Stomach (tissue), 9 donors: ENCODE results near the gene ELN. TPM values are rescaled to one million over a fixed set of nuclear protein-coding genes. Genes with fewer than 3 reads are reported as not detected.

ENCODE experiments used
- DNase-seq, 2 donors: peaks; one replicate each; pipeline versions ENCODE4 v3.0.0 to v3.0.0-alpha.2; 2013 to 2019
- H3K27ac ChIP-seq, 5 donors: fragments of 200-600 bp in 4 of 5; sonication (generic) in 4 of 5; one replicate each; pipeline ENCODE4 v1.5.1; 2013 to 2019; ENCODE audit warnings: mild to moderate bottlenecking in 1 of 5, moderate library complexity in 1 of 5
- H3K27me3 ChIP-seq, 3 donors: fragments of 200-600 bp; sonication (generic); one replicate each; pipeline ENCODE4 v1.5.1; 2017 to 2019; ENCODE audit warnings: mixed run types in 1 of 3
- H3K36me3 ChIP-seq, 4 donors: fragments of 200-600 bp; sonication (generic); 1 replicate in 3 of 4; 2 replicates in 1 of 4; pipeline ENCODE4 v1.5.1; 2016 to 2019
- H3K4me1 ChIP-seq, 4 donors: fragments of 200-600 bp; sonication (generic); one replicate each; pipeline ENCODE4 v1.5.1; 2016 to 2019
- H3K4me3 ChIP-seq, 4 donors: fragments of 200-600 bp; sonication (generic) in 3 of 4; one replicate each; pipeline ENCODE4 v1.5.1; 2016 to 2019; ENCODE audit warnings: mild to moderate bottlenecking in 1 of 4
- H3K9me3 ChIP-seq, 4 donors: fragments of 200-600 bp; sonication (generic); one replicate each; pipeline ENCODE4 v1.5.1; 2016 to 2019
- CTCF ChIP-seq, 7 experiments: fragments of 450-650 bp in 4 of 7; fragments of 200-600 bp in 3 of 7; sonication (generic) in 3 of 7; IDR thresholded peaks; one replicate each; pipeline ENCODE4 v1.5.1; 2016 to 2019; ENCODE audit warnings: antibody characterized with exemption in 7 of 7, control low read depth in 2 of 7, mild to moderate bottlenecking in 1 of 7
- EP300 ChIP-seq: sonication (generic); formaldehyde crosslinking; IDR thresholded peaks from one replicate; pipeline ENCODE4 v1.6.1; 2017; ENCODE audit warnings: antibody characterized with exemption
- POLR2A ChIP-seq, 4 donors: fragments of 450-650 bp; IDR thresholded peaks; one replicate each; pipeline ENCODE4 v1.6.1; 2016; ENCODE audit warnings: antibody characterized with exemption in 4 of 4, control low read depth in 2 of 4, mild to moderate bottlenecking in 1 of 4, moderate library complexity in 1 of 4
- POLR2AphosphoS5 ChIP-seq, 3 donors: sonication (generic); formaldehyde crosslinking; IDR thresholded peaks; one replicate each; pipeline ENCODE4 v1.6.1; 2016; ENCODE audit warnings: antibody characterized with exemption in 3 of 3
- WGBS, 5 donors: extraction: QIAGEN DNeasy Blood & Tissue Kit in 3 of 5; methylation state at CpG; one replicate each; pipeline versions ENCODE4 v1.1.5 to v1.1.7; 2013 to 2018; 5-methylcytosine and 5-hydroxymethylcytosine counted together
- intact Hi-C: fragments of 100-400 bp; cut with DNase I; formaldehyde crosslinking; loops from one replicate; pipeline ENCODE4 v1.15.1; 2023; ENCODE audit warnings: low total_unique reads
- polyA plus RNA-seq, 3 donors: library from polyadenylated mRNA; stranded (reverse); fragments of 200-250 nt; gene quantifications; one replicate each; pipeline ENCODE4 v1.2.3, GENCODE V29; 2013
- total RNA-seq, 5 donors: library from RNA; depleted of rRNA; stranded (reverse); fragments of >200 nt; gene quantifications; one replicate each; pipeline versions ENCODE4 v1.1.0 to v1.2.3, GENCODE V29; 2014 to 2016
- donor health status: healthy with polysubstance abuse.
- donor health status: Bipolar disorder and iron deficiency.
- donor health status: healthy.

Gene ELN
- total and polyA plus RNA-seq, 8 donors = 19.4 to 274 (median 66.5) TPM

GRCh38 chr7:74053589-74054186 lies 25.7 kb downstream of the ELN start:
- DNase-seq = no peak
- no peak overlapping the region for H3K27ac ChIP-seq
- TF ChIP-seq CTCF (IDR thresholded peaks at IDR 0.05) = no peak
- no peak for TF ChIP-seq POLR2AphosphoS5 (IDR thresholded peaks at IDR 0.05)
- TF ChIP-seq POLR2A (IDR thresholded peaks at IDR 0.05) = no peak
- no peak for TF ChIP-seq EP300
- H3K4me1 ChIP-seq = peaks cover 0 to 12% (median 8%) of the 10 kb centered on the region in 4 donors
- H3K27me3 ChIP-seq = no peaks in the 10 kb centered on the region
- H3K4me3 ChIP-seq = no peak overlapping the region
- no peaks in the 10 kb centered on the region for H3K9me3 ChIP-seq
- intact Hi-C loops = no loop called here
- H3K36me3 ChIP-seq = peaks cover 0 to 95% (median 78%) of the 10 kb centered on the region in 4 donors
- WGBS, 5 donors = 92 to 97% (median 96%) methylated on average over 3 of the region's 3 CpGs

- Histone ChIP-seq H3K9me3 (no peaks in the 10 kb centered on the region), H3K4me1 (peaks cover 19 to 35% (median 25%) of the 10 kb centered on the region in 4 donors), H3K36me3 (peaks cover 9 to 92% (median 67%) of the 10 kb centered on the region in 4 donors), H3K27me3 (no peaks in the 10 kb centered on the region), H3K27ac (no peak overlapping the region), H3K4me3 (no peak overlapping the region)
- no peak for TF ChIP-seq CTCF (IDR thresholded peaks at IDR 0.05)
- no peak for TF ChIP-seq POLR2AphosphoS5 (IDR thresholded peaks at IDR 0.05)
- no peak for TF ChIP-seq POLR2A (IDR thresholded peaks at IDR 0.05)
- TF ChIP-seq EP300 = no peak
- 84 to 93% (median 90%) methylated on average over 26 of the region's 26 CpGs for WGBS, 5 donors
- intact Hi-C loops = no loop called here
- no peak for DNase-seq
These were observed 28.3 kb downstream of the ELN start for GRCh38 chr7:74056096-74056915.

GRCh38 chr7:74057216-74057925 lies 29.4 kb downstream of the ELN start:
- no peak for DNase-seq
- TF ChIP-seq CTCF (IDR thresholded peaks at IDR 0.05) (no peak), EP300 (no peak), POLR2AphosphoS5 (IDR thresholded peaks at IDR 0.05) (no peak), POLR2A (IDR thresholded peaks at IDR 0.05) (no peak)
- WGBS, 5 donors = 75 to 90% (median 83%) methylated on average over 11 of the region's 11 CpGs

GRCh38 chr7:74057987-74058386 lies 30.0 kb downstream of the ELN start:
- WGBS, 5 donors = 54 to 96% (median 90%) methylated on average over 1 of the region's 1 CpG
- peaks cover 9 to 81% (median 56%) of the 10 kb centered on the region in 4 donors for H3K36me3 ChIP-seq
- intact Hi-C loops = no loop called here

More at GRCh38 chr7:74057216-74057925, 29.4 kb downstream of the ELN start:
- Histone ChIP-seq H3K36me3 (peaks cover 9 to 81% (median 59%) of the 10 kb centered on the region in 4 donors), H3K4me3 (no peak overlapping the region), H3K27ac (no peak overlapping the region), H3K9me3 (no peaks in the 10 kb centered on the region), H3K4me1 (peaks cover 30 to 40% (median 35%) of the 10 kb centered on the region in 4 donors), H3K27me3 (no peaks in the 10 kb centered on the region)
- intact Hi-C loops = no loop called here

More at GRCh38 chr7:74057987-74058386, 30.0 kb downstream of the ELN start:
- no peaks in the 10 kb centered on the region for H3K27me3 ChIP-seq
- no peak overlapping the region for H3K4me3 ChIP-seq
- peaks cover 34 to 46% (median 40%) of the 10 kb centered on the region in 4 donors for H3K4me1 ChIP-seq
- no peak for TF ChIP-seq POLR2AphosphoS5 (IDR thresholded peaks at IDR 0.05)
- no peak for TF ChIP-seq CTCF (IDR thresholded peaks at IDR 0.05)
- no peak for TF ChIP-seq POLR2A (IDR thresholded peaks at IDR 0.05)
- no peak for TF ChIP-seq EP300
- no peaks in the 10 kb centered on the region for H3K9me3 ChIP-seq
- peak overlapping the region in 2 of 5 donors; percentile 12 to 92 for H3K27ac ChIP-seq
- DNase-seq = no peak
